CD4-positive, CD25-positive, alpha-beta regulatory T cell (primary cell): ENCODE measurements around the gene TRA2B. TPM values are rescaled to one million over a fixed set of nuclear protein-coding genes. Genes with fewer than 3 reads are reported as not detected.

Source experiments
- ATAC-seq, 2 donors: fragments of 150-1000 bp; cut with Tn5 transposase; one replicate each; pipeline ENCODE4 v1.10.0; 2021; ENCODE audit warnings: low read depth in 2 of 2, moderate number of reproducible peaks in 2 of 2, moderate library complexity in 1 of 2
- DNase-seq, 3 donors: peaks; one replicate each; pipeline versions ENCODE4 v3.0.0 to v3.0.0-alpha.2; 2012 to 2022; ENCODE audit warnings: mixed read lengths in 1 of 3
- H3K27ac ChIP-seq: one replicate; pipeline ENCODE4 v1.7.0; 2013; ENCODE audit warnings: mild to moderate bottlenecking, low read length; ENCODE audit not compliant: insufficient read depth, poor library complexity, severe bottlenecking
- H3K27me3 ChIP-seq: one replicate; pipeline ENCODE4 v1.7.0; 2013; ENCODE audit warnings: low read length; ENCODE audit not compliant: control insufficient read depth, insufficient read depth
- H3K36me3 ChIP-seq: one replicate; pipeline ENCODE4 v1.7.0; 2013; ENCODE audit warnings: mild to moderate bottlenecking, low read length, moderate library complexity; ENCODE audit not compliant: control insufficient read depth, insufficient read depth
- H3K4me1 ChIP-seq: 2 replicates; pipeline ENCODE4 v1.7.0; 2013; ENCODE audit warnings: mild to moderate bottlenecking, low read length; ENCODE audit not compliant: insufficient read depth, control insufficient read depth, poor library complexity, severe bottlenecking
- H3K4me3 ChIP-seq: one replicate; pipeline ENCODE4 v1.7.0; 2013; ENCODE audit warnings: low read depth, mild to moderate bottlenecking, low read length, moderate library complexity
- H3K9me3 ChIP-seq, 2 experiments: 1 replicate in 1 of 2; 2 replicates in 1 of 2; pipeline ENCODE4 v1.7.0; 2013; ENCODE audit warnings: low read length in 2 of 2, mild to moderate bottlenecking in 1 of 2, moderate library complexity in 1 of 2; ENCODE audit not compliant: control insufficient read depth in 2 of 2
- H3K27ac Mint-ChIP-seq, 3 donors: one replicate each; pipeline ENCODE4 v1.8.0; 2020 to 2022; ENCODE audit warnings: mild to moderate bottlenecking in 3 of 3, mixed read lengths in 3 of 3, moderate library complexity in 2 of 3
- H3K27me3 Mint-ChIP-seq: one replicate; pipeline ENCODE4 v1.8.0; 2022; ENCODE audit warnings: mild to moderate bottlenecking, mixed read lengths
- H3K36me3 Mint-ChIP-seq: one replicate; pipeline ENCODE4 v1.8.0; 2020; ENCODE audit warnings: mixed read lengths
- H3K4me1 Mint-ChIP-seq, 4 donors: one replicate each; pipeline ENCODE4 v1.8.0; 2020 to 2022; ENCODE audit warnings: mixed read lengths in 4 of 4, mild to moderate bottlenecking in 1 of 4
- H3K4me3 Mint-ChIP-seq, 4 donors: one replicate each; pipeline ENCODE4 v1.8.0; 2020 to 2022; ENCODE audit warnings: mild to moderate bottlenecking in 4 of 4, mixed read lengths in 4 of 4, moderate library complexity in 3 of 4
- H3K9me3 Mint-ChIP-seq, 7 donors: one replicate each; pipeline ENCODE4 v1.8.0; 2020 to 2022; ENCODE audit warnings: mixed read lengths in 7 of 7, mild to moderate bottlenecking in 3 of 7, moderate library complexity in 2 of 7
- polyA plus RNA-seq, 4 donors: library from polyadenylated mRNA; unstranded; fragments of 300-500 nt; fragmentation: Illumina TruSeq; gene quantifications; one replicate each; pipeline ENCODE4 v1.2.3, GENCODE V29; 2021
- total RNA-seq: library from RNA; stranded (reverse); gene quantifications from one replicate; pipeline ENCODE4 v1.2.3, GENCODE V29; 2022

Gene TRA2B
- total and polyA plus RNA-seq, 5 donors from 2014 or later, result 187 to 631 (median 218) TPM

- Histone ChIP-seq H3K36me3 (peaks cover 30% of the 10 kb centered on the region), H3K27ac (peak overlapping the region; percentile 55), H3K4me3 (peak overlapping the region; percentile 97), H3K4me1 (peaks cover 87% of the 10 kb centered on the region), H3K27me3 (no peaks in the 10 kb centered on the region), H3K9me3 (no peaks in the 10 kb centered on the region)
- Mint-ChIP-seq H3K4me3 (peak overlapping the region; percentile 81 to 100 (median 94)), H3K4me1 (peaks cover 49 to 89% (median 83%) of the 10 kb centered on the region in 4 donors), H3K27ac (peak overlapping the region; percentile 22 to 91 (median 45)), H3K9me3 (no peaks in the 10 kb centered on the region), H3K27me3 (no peaks in the 10 kb centered on the region), H3K36me3 (peaks cover 39% of the 10 kb centered on the region)
- ATAC-seq, result no peak
- DNase-seq, result no peak
Measured at GRCh38 chr3:185931777-185932612, 5.8 kb downstream of the TRA2B start.

DNA sequence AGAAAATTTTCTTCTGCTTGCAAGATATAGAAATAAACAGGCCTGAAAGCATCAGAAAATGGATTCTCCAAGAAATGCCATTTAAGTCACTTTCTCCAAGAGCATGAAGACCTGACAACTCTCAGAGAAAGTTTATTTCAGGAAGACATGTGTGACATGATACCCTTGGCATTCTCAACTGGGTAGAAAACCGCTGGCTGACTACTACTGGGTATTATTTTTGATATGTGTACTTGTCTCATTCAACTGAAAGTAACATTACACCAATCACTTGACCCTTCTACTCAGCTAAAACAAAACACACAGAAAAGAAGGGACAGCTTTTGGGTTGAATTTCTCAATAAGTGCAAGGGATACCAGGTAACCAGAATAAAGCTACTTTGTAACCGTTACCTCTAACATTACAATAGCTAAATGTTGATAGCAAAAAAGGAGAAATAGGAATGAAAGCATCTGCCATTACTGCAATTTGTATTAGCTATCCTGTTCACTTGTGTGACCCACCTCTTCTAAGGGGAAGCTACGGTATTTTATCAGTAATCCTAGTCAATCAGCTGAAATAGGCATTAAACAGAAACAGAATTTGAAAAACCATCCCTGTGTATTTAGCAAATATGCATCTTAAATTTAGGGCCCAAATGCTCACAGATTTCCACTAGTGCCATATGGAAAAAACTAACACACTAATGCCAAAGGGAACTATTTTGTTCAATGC is 7.3 kb downstream of the TRA2B start:
- H3K4me3 ChIP-seq, result peak overlapping the region; percentile 97
- Mint-ChIP-seq H3K9me3 (no peaks in the 10 kb centered on the region), H3K27ac (peak overlapping the region in 2 of 3 donors; percentile 16 to 22), H3K27me3 (no peaks in the 10 kb centered on the region), H3K4me1 (peaks cover 50 to 98% (median 93%) of the 10 kb centered on the region in 4 donors), H3K4me3 (peak overlapping the region; percentile 81 to 100 (median 94)), H3K36me3 (peaks cover 43% of the 10 kb centered on the region)
- no peak for DNase-seq
- peaks cover 98% of the 10 kb centered on the region for H3K4me1 ChIP-seq
- peaks cover 44% of the 10 kb centered on the region for H3K36me3 ChIP-seq
- no peaks in the 10 kb centered on the region for H3K9me3 ChIP-seq
- ATAC-seq, result no peak
- H3K27me3 ChIP-seq, result no peaks in the 10 kb centered on the region
- H3K27ac ChIP-seq, result no peak overlapping the region

DNA sequence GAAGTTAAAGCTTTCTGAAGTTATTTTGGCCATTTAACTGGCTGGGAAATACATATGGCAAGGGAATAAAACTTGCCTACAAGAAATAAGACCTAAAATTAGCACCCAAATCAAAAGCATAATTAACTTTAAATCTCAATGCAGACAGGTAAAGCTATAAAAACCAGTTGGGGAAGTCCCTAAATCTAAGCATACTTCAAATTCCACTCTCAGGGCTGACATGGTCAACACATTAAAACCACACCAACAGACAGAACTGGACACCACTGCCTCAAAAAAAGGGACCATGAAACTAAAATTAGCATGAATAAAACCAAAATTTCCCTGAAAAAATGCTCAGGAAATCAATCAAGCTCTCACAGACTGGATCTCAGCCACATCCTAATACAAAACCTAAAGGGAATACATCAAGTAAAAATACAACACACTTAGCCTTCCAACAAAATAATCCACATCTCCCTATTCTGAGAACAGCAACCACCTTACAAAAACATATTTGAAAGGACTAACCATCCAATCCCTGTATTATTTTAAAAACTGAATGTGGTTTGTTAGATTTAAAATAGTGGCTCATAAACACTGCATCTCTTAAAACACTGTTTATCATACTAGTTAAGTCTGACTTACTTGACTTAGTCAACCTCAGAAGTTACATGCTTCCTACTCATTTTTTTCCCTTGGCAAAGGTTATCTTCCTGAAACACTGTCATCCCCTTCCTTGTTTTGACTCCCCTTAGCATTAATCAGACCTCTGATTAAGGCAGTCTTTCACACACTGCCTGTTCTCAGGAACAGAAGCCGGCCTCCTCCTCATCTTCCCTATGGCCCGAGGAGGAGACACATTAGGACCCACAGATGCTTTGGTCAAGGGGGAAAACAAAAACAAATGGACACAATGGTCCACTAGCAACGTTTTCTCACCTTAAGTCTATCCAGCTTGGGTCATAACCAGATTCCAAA is 8.3 kb downstream of the TRA2B start:
- Mint-ChIP-seq H3K27ac (peak overlapping the region in 2 of 3 donors; percentile 66 to 80), H3K9me3 (no peaks in the 10 kb centered on the region), H3K36me3 (peaks cover 53% of the 10 kb centered on the region), H3K4me3 (peak overlapping the region; percentile 81 to 100 (median 94)), H3K4me1 (peaks cover 58 to 99% (median 94%) of the 10 kb centered on the region in 4 donors), H3K27me3 (no peaks in the 10 kb centered on the region)
- DNase-seq (no peak), ATAC-seq (no peak)
- Histone ChIP-seq H3K4me1 (peaks cover 90% of the 10 kb centered on the region), H3K36me3 (peaks cover 55% of the 10 kb centered on the region), H3K27ac (peak overlapping the region; percentile 62), H3K27me3 (no peaks in the 10 kb centered on the region), H3K4me3 (peak overlapping the region; percentile 97), H3K9me3 (no peaks in the 10 kb centered on the region)

DNA sequence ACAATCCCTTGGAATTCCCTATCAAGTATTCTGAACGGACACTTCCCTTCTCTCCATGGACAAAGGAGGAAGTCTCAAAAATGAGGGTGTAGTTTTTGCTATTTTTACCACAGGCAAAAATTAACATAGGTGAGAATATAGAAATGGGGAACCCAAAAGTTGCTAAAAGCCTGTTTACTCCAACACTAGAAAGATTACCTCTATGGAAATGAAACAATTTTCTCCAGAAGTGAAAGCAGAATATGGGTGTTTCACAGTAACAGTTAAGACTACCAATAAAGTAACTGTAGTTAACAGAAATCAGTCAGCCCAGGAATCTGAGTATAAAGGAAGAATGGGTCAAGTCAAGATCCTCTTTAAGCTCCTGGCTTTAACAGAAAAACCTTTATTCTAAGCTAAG is 9.3 kb downstream of the TRA2B start:
- Mint-ChIP-seq H3K36me3 (peaks cover 62% of the 10 kb centered on the region), H3K27me3 (no peaks in the 10 kb centered on the region), H3K9me3 (no peaks in the 10 kb centered on the region), H3K4me3 (peak overlapping the region; percentile 81 to 100 (median 94)), H3K4me1 (peaks cover 67 to 96% (median 88%) of the 10 kb centered on the region in 4 donors), H3K27ac (peak overlapping the region in 2 of 3 donors; percentile 66 to 81)
- Histone ChIP-seq H3K27me3 (no peaks in the 10 kb centered on the region), H3K36me3 (peaks cover 64% of the 10 kb centered on the region), H3K4me3 (peak overlapping the region; percentile 97), H3K4me1 (peaks cover 83% of the 10 kb centered on the region), H3K27ac (peak overlapping the region; percentile 62), H3K9me3 (no peaks in the 10 kb centered on the region)
- ATAC-seq (no peak), DNase-seq (no peak)

GRCh38 chr3:185927501-185928200 is 10.2 kb downstream of the TRA2B start:
- Histone ChIP-seq H3K9me3 (no peaks in the 10 kb centered on the region), H3K27me3 (no peaks in the 10 kb centered on the region), H3K4me3 (peak overlapping the region; percentile 97), H3K4me1 (peaks cover 75% of the 10 kb centered on the region), H3K27ac (peak overlapping the region; percentile 62), H3K36me3 (peaks cover 73% of the 10 kb centered on the region)
- Mint-ChIP-seq H3K9me3 (no peaks in the 10 kb centered on the region), H3K4me1 (peaks cover 68 to 94% (median 86%) of the 10 kb centered on the region in 4 donors), H3K36me3 (peaks cover 69% of the 10 kb centered on the region), H3K4me3 (peak overlapping the region; percentile 81 to 100 (median 94)), H3K27me3 (no peaks in the 10 kb centered on the region), H3K27ac (peak overlapping the region; percentile 28 to 81 (median 60))
- DNase-seq (no peak), ATAC-seq (no peak)

DNA sequence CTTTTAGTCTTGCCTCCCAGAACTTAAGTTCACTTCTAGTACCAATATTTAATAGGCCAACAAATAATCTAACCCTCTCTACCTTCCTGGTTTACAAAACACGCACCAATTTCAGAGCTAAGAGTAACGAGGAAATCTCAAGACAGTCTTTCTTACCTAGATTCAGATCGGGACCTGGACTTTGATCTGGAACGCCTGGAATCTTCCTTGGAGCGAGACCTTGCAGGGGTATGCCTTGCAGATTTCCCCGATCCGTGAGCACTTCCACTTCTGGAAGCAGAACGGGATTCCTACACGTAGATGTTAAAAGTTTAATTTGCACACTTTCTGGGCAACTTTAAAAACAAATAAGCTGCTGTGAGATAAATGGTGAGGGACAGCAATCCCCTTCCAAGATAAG is 11.4 kb downstream of the TRA2B start:
- no peak for DNase-seq
- Mint-ChIP-seq H3K9me3 (no peaks in the 10 kb centered on the region), H3K4me1 (peaks cover 60 to 87% (median 79%) of the 10 kb centered on the region in 4 donors), H3K27ac (peak overlapping the region; percentile 38 to 64 (median 42)), H3K36me3 (peaks cover 75% of the 10 kb centered on the region), H3K4me3 (peak overlapping the region; percentile 60 to 98 (median 75)), H3K27me3 (no peaks in the 10 kb centered on the region)
- Histone ChIP-seq H3K4me3 (peak overlapping the region; percentile 97), H3K27ac (peak overlapping the region; percentile 62), H3K27me3 (no peaks in the 10 kb centered on the region), H3K9me3 (no peaks in the 10 kb centered on the region), H3K36me3 (peaks cover 85% of the 10 kb centered on the region), H3K4me1 (peaks cover 63% of the 10 kb centered on the region)
- ATAC-seq, result no peak
